Measurements from ENCODE around the gene PHF24.
A peak's percentile ranks its signal among the peaks of the same experiment; 100 is the strongest.

PHF24 gene

DNA sequence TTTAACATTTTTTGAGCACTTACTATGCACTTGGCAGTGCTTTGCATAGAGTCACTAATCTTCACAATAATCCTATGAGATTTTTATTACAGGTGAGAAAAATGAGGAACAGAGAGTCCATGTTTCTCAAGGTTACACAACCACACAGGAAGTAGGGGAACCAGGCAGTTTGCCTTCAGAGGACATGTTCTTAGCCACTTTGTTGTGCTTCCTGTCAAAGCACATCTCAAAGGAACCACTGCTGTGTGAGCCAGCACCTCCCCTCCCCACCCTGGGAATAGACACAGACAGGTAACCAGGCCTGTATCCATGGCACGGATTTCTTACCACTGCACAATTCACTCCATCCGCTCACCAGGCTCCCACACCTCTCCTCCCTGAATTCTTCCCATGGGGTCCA is 25.1 kb downstream of the PHF24 start:
- DNase-seq (ENCODE audit: low read depth in 2 of 2): no peak

DNA sequence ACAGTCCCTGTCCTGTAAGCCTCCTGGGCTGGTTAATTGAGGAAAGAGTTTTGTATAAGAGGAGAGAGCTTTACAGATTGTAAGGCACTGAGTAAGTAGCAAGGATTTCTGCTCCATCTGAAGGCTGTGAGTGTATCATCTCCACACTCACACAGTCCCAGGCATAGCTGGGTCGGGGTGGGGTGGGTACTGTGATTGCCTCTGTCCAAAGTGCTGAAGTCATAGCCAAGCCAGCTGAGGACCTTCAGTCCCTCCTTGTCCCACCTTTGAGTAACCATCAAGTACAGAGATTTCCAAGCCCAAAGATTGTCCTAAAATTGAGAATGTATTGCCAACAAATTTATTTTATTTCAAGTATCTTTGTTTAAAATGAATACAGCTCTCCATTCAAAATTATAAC is 26.0 kb downstream of the PHF24 start:
- DNase-seq (ENCODE audit: low read depth in 2 of 2): no peak

DNA sequence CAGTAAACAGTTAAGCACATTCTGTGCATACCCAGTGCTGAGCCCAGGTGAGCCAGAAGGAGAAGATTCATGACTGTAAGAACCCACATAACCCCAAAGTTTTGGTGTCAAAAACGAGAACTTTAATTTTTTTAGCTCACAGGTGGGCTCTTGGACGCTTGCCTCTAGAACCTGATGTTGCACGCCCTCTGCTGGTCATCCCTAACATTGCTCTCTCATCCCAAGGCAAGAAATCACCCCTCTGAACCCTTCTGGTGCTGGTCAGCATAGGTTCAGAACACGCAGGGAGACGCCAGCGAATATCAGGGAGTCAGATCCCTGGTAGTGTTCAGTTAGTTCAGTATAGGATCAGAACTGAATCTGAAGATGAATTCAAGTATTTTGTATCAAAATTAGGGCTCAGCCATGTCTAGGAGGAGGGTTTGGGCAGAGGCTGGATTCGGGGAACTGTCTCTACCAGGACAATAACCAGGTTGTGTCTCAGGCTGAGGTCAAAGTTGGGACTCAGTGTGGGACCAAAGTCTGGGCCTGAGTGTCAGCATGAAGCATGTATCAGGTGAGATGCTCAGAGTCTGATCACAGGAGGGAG is 27.3 kb downstream of the PHF24 start:
- DNase-seq (ENCODE audit: low read depth in 2 of 2): peak in 1 of 2 donors; percentile 38

DNA sequence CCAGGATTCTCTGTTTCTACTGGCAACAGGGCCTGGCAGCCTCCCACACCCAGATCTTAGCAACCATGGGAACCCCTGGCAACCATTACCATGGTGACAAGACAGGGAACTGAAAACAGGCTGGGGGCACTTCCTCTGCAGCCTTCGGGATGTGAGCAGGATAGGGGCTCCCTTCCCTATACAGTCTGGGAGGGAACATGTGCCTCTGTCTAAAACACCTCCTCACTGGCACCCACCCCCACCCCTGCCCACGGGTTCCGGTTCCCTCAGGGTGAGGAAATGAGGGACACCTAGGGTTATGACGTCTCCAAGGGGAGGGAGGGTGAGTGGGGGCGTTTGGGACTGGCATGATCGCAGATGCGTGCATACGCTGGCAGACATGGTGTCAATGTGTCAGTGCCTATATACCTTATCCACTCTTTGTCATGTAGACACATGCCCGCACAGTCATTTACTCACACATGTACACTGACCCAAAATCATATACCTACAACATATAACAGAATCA is 28.5 kb downstream of the PHF24 start:
- DNase-seq (ENCODE audit: low read depth in 2 of 2): no peak

DNA sequence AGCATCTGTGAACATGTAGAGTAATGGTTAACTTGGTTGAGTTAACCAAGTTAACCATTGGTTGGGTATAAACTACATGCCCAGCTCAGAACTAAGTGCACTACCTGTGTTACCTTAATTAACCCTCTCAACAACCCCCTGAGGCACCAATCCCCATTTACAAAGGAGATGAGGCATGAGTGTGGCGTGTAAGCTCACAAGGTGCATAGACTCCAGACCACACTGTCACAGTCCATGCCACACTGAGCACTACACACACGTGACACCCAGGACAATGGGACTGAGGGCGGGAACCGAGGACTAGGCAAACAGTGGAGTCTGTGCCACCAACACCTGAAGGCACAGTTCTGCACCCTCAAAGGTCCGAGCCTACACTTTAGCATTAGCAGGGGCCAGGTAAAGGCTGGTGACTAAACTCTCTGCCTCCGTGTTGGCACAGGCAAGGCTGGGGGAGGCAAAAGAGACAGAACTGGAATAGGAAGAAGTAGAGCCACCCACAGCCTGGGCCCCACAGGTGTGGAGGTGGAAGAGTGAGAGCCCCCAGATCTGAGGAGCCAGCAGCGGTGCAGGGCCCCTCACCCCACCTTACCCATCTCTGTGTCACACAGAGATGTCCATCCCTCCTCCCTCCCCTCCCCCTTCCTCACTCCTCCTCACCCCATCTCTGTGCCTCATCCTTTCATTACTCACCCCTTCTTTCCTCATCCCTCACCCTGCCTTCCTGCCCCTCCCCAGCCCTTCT is 29.2 kb downstream of the PHF24 start:
- DNase-seq (ENCODE audit: low read depth in 2 of 2): no peak

DNA sequence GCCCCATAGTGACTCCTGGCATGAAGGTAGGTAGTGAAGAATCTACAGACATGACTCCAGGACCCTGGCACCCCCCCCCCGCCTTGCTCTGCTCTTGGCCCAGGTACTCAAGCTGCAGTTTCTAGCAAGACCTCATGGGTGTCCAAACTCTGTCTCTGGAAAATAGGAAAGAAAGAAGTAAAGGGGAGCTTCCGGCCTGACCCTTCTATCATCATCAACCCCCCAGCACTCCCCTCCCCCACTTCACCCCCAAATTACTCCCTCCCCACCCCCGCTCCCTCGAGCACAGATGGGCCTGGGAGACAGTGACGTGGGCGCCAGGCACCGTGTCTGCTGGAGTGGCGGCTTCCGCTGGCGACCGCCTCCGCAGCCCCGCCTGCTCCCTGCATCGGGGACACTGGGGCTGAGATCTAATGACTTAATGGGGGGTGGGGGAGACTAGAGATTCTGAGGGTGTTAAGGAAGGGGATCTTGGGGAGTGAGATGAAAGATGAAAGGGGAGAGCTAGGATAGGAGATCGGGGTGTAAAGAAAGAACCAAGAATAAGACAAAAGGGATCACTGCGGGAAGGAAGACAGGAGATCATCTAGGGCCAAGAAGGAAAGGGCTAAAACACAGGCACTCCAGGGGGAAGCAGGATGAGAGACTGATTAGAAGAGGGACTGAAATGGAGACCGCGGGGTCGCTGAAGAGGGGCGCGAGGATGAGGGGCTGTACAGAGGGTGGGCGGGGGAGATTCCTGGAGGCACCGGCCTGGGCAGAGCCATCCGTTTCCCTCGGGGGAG is 30.3 kb downstream of the PHF24 start:
- DNase-seq (ENCODE audit: low read depth in 2 of 2): no peak

DNA sequence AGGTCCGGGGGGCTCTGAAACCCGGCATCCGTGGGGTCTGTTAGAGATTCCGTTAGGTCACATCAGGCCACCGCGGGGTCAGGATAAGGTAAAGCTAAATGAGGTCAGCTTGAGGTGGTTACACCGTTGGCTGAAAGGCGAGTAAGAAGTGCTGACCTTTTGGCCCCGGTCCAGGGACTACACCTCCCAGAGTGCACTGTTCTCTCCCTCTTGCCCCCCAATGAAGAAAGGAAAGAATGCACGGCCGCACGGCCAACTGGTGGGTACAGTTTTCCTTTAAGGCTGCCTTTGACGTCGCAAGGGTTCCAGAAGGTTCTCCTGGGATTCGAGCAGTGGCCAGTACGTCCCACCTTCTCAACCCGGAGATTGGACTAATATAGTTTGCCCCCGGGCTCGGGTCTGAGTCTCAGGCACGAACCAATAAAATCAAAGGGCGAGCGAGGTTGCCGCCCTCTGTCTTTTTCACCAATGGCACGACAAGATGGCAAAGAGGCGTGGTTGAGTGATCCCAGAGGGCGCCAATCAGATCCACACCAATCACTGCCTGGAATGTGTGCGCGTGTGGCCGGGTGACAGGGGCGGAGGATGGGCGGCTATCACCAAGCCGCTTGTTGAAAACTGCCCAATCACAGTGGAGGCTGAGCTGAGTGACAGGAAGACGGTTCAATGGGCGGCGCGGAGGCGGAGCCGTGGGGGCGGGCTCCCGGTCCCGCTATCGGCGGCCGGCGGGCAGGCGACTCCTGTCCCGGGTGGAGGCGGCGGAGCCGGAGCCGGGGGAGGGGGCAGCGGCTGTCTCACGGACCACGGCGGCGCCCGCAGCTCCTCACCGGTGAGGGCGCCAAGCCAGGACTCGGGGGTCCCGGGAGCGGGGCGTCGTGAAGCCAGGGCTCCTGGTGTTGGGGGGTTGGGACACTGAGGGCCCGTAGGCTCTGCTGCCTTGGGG is 31.2 kb downstream of the PHF24 start, which contains the start of gene DNAJB5:
DNAJB5 (plus strand) TSS at position 743 of the 943 bp plus-strand sequence. CDS start 886 bp downstream, outside the sequence.
- peak; percentile 85 to 89 for DNase-seq (ENCODE audit: low read depth in 2 of 2)

DNA sequence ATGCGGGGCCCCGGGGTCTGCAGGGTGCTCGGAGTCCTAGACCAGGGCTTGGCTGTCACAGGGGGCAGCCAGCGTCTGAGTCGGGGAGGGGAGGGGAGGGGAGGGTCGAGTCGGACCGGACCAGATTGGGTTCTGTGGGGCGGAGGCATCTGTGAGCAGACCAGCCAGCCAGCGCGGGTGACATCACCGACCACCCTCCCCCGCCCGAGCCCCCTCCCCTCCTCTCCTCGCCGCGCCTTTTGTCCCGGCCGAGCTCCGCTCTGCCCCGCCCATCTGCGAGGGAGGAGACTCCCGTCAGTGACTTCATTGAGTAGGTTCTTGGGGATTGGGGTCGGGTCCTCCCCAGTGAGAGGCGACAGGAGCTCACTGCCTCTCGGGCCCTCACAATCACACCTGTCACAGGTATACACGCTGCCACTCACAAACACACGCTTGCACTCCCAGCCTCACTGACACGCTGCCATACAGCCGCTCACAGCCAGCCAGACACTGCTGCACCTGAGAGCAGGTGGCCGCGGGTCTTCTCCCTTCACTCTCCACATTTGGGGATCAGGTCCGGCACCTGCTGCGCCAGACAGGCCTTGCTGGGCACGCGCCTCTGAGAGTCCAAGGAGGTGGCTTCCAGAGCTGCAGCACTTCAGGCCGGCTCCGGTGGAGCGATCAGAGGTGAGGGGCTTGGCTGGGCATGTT is 32.0 kb downstream of the PHF24 start:
- DNase-seq (ENCODE audit: low read depth in 2 of 2): no peak

DNA sequence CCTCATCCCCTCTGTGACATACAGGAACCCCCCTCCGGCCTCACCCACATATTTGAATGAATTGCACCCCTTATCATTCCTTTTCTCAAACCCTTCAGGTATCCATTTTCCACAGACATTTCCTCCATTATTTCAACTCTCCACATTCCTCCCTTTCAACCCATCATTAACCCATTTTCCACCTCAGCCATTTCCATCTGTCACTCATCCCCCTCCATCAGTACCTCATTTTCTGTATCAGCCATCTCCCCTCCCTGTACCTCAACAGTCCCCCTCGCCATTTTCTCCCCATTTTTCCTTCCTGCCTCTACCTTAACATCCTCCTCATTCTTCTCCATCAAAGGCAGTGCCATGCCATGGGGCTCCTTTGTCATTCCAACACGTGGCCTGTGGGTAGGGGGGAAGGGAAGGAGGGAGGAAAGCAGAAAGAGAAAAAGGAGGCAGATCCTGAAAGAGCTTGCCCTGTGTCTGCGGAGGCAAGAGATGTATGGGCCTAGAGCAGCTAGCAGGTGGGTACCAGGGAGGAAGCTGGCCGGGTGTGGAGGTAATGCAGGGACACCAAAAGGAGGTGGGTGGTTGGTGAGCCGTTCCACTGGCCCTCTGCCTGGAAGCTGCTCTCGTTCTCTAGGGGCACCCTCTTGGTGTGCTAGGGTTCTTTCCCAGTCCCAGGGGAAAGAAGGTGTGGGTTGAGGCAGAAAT is 33.0 kb downstream of the PHF24 start:
- DNase-seq (ENCODE audit: low read depth in 2 of 2): no peak

DNA sequence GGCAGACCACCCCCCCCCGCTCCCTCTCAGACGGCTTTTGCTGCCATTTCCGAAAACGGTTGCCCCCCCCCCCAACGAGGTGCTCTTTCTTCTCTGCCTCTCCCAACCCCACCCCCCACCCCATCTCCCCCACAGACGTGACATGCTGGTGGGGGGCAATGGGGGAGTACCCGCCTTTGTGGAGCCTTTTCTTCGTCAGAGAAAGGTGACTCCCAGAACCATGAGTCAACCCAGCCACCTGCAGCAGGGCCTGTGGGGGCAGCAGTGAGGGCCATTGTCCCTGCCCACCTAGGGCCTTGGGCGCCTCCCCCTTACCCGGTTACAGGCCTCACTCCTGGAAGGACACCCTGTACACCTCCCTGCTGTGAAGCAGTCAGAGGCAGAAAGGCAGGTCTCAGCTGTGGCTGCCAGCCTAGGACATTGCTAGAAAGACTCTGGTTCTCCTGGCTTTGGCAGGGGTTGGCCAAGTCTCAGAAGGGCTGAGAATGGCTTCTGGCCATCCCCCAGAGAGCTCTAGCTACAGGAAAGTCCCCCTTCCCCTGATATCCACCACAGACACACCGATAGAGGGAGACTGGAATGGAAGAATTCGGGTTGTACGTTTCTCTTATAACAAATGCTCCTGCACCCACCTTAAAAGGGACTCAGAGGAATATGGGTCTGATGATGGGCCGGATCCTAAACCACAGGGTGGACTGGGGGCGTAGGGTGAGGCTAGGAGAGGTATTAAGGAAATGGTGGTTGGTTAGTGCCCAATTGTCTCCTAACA is 33.7 kb downstream of the PHF24 start:
- no peak for DNase-seq (ENCODE audit: low read depth in 2 of 2)

DNA sequence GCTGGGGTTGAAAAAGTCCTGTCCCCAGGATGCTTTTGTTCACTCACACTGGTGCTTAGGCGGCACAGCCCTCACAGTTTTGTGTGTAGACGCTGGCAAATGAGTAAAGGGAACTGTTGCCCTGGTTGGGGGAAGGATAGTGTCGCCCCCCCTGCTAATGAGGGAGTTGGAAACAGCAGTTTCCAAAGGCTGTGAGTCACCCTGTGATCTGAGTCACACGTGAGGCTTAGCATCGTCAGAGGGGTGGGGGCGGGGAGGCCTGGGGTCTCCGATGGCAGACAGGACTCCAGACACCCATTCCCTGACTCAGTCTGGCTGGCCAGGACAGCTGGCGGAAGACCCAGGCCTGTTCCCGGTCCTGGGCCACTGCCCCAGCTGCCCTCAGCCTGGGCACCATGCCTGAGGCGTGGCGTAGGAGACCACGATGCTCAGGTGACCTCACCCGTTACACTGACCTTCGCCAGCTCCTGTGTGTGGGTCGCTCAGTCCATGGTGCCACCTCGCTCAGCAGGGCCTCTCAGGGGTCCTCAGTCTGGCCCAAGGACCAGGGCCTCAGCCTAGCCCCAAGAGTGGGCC is 34.4 kb downstream of the PHF24 start:
- peak in 1 of 2 donors; percentile 47 for DNase-seq (ENCODE audit: low read depth in 2 of 2)

DNA sequence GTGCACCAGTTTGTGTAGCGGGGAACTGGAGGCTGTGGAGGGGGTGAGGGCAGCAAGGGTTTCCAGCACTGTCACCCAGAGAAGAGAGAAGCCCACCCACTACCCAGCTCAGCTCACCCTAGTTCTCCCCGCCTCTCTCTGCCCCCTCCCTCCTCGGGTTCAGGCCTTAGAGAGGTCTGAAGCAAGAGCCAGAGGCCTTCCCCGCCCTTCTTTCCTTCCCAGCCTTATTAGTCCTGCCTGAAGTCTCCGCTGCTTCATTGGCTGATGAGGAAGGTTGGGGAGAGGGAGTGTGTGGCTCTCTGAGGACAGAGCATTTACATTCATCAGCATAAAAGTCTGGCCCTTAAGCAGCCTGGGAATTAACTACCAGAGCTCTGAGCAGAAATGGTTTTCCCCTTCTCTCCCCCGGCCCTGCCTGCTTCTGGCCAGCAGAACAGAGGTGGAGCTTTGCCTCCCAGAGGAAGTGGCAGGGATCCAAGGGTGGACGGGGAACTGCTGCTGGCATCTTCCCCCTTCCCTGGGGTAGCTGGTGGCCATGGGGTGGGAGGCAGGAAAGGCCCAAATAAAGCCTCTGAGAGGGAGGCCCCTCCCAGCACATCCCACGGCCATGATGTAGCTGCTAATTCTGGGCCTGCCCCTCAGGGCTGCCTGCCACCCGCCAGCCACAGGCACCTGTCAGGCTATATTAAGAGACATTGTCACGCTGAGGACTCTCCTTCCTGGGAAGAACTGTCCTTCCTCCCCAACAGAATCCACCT is 35.6 kb downstream of the PHF24 start:
- no peak for DNase-seq (ENCODE audit: low read depth in 2 of 2)

DNA sequence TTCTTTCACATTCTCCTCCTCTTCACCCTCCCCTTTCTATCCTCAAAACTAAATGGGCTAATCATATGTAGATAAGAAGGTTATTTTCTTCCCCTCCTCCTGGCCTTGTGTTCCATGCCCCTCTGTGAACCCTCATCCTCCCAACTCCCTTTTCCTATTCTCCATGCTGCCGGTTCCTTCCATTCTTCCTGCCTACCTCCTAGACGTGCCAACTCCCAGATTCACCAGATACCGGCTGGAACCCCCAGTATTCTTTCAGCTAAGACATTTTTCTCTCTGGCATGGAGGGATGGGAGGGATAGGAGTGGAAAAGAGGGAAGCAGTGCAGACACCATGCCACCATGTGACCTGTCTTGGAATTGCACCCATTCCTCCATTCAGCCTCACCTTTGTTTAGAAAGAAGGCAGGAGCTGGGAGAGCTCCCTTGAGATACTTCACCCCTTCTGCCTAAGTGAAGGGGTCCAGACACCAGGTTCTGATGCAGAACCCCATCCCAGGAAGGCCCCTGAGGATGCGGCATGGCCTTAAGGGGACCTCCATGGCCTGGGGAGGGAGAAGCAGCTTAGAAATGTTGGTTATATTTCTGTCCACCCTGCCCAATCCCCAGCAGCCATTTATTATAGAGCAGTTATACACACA is 36.3 kb downstream of the PHF24 start:
- no peak for DNase-seq (ENCODE audit: low read depth in 2 of 2)

DNA sequence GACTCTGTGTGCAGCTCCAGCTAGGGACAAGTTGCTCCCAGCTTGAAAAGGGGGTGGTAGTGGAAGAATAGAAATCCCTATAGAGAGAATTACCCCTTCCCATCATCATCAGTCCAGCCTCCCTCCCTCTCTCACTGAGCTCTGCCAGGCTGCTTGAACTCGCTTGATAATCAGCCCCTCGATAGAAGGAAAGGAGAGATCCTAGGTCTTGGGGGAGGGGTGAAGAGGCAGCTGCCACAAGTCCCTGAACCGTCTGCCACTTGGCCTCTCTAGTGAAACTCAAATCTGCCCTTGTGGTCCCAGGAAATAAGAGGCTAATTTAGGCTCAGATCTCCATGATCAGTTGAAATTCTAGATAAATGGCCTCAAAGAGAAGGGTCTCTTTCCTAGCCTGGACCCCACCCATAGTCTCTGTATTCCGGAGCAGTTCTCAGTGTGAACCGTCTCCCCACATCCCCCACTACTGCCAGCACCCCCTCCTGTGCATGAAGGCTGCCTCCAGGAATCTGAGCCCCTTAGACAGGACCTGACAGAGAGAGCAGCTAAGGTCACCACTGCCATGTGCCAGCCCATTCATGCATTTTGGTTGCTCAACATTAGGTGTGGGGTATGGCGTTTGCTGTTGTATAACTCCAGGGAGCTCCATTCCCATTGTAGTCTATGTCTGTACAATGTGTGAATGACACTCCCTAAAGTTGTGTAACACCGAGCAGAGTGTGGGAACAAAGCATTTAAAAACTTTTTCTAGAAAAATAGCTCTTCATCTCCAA is 37.0 kb downstream of the PHF24 start:
- DNase-seq (ENCODE audit: low read depth in 2 of 2): no peak

DNA sequence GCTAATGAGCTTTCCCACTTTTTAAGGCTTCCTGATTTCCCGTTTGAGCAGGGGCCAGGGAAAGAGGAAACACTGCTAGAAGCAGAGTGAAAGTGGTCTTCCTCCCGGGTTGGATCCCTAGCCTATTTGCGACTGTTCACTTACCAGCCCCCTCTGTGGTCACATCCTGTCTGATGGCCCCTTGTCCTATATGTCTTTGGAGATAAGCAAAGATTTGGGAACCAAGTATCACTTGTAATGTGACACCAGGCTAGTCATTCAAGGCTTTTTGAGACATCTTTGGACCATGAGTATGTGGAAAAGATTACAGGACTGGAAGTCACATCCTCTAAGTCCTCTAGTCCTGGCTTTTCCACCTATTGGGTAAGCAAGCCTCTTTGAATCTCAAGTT is 37.6 kb downstream of the PHF24 start:
- DNase-seq (ENCODE audit: low read depth in 2 of 2): no peak

DNA sequence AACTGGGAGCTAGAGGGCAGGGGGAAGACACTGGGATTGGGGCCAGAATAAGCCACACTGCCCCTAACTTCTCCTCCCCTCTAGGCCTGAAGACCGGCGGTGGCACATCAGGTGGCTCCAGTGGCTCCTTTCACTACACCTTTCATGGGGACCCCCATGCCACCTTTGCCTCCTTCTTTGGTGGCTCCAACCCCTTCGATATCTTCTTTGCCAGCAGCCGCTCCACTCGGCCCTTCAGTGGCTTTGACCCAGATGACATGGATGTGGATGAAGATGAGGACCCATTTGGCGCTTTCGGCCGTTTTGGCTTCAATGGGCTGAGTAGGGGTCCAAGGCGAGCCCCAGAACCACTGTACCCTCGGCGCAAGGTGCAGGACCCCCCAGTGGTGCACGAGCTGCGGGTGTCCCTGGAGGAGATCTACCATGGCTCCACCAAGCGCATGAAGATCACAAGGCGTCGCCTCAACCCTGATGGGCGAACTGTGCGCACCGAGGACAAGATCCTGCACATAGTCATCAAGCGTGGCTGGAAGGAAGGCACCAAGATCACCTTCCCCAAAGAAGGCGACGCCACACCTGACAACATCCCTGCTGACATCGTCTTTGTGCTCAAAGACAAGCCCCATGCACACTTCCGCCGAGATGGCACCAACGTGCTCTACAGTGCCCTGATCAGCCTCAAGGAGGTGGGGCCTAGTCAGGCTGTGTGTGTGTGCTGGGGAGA is 38.3 kb downstream of the PHF24 start:
- no peak for DNase-seq (ENCODE audit: low read depth in 2 of 2)

Data from stimulated activated CD4-positive, alpha-beta T cell treated with anti-CD3 and anti-CD28 coated beads, Interleukin-1b, Interleukin-23, amount 100 ng/mL, for 1 hour (primary cell).